Progenitor cell of endocrine pancreas (in vitro differentiated cells): ENCODE results near the gene PSAPL1. TPM values are rescaled to one million over a fixed set of nuclear protein-coding genes. Genes with fewer than 3 reads are reported as not detected.

Experiments used
- DNase-seq: peaks from one replicate; pipeline ENCODE4 v3.0.0; 2021; ENCODE audit warnings: low spot score; ENCODE audit not compliant: unreplicated experiment
- H3K27ac Mint-ChIP-seq: 2 replicates; pipeline ENCODE4 v1.8.0; 2021; ENCODE audit warnings: mild to moderate bottlenecking, moderate library complexity, mixed read lengths
- H3K27me3 Mint-ChIP-seq: 2 replicates; pipeline ENCODE4 v1.8.0; 2021; ENCODE audit warnings: mixed read lengths
- H3K36me3 Mint-ChIP-seq: 2 replicates; pipeline ENCODE4 v1.8.0; 2022; ENCODE audit warnings: mixed read lengths; ENCODE audit not compliant: insufficient read depth
- H3K4me1 Mint-ChIP-seq: 2 replicates; pipeline ENCODE4 v1.8.0; 2021; ENCODE audit warnings: low read depth, mixed read lengths
- H3K4me3 Mint-ChIP-seq: 2 replicates; pipeline ENCODE4 v1.8.0; 2021; ENCODE audit warnings: low read depth, mild to moderate bottlenecking, moderate library complexity, mixed read lengths
- H3K9me3 Mint-ChIP-seq: 2 replicates; pipeline ENCODE4 v1.8.0; 2021; ENCODE audit warnings: low read depth, mixed read lengths
- CTCF ChIP-seq: fragments of 200-600 bp; sonication (generic); IDR thresholded peaks from one replicate; pipeline ENCODE4 v1.5.0; 2021; ENCODE audit warnings: antibody characterized with exemption, mild to moderate bottlenecking; ENCODE audit not compliant: unreplicated experiment
- total RNA-seq: library from RNA; stranded (reverse); gene quantifications from 2 replicates; pipeline ENCODE4 v1.2.1, GENCODE V29; 2021

PSAPL1 gene
- total RNA-seq, 1 donor from 2014 or later = 0.14 TPM

DNA sequence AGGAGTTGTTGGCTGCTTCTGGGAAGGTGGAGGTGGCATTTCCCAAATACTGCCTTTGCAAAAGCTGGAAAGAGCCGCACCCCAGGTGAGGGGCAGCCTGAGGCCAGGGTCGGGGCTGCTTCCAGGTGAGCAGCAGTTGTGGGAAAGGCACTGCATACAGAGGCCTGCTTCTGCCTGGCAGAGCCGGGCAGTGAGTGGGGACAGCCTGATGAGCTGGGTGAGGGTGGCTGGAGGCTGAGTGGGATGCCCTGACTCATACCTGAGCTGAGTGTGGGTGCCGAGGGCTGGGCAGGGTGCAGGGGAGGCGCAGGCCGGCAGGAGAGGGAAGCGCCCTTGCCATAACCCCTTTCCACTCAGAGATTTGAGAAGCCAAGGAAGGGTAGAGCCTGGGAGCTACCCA lies 6.5 kb upstream of the PSAPL1 start:
- Mint-ChIP-seq H3K4me1 (peaks cover 6% of the 10 kb centered on the region), H3K27me3 (peaks cover 4% of the 10 kb centered on the region), H3K9me3 (peaks cover 12% of the 10 kb centered on the region), H3K4me3 (no peak overlapping the region), H3K36me3 (peaks cover 2% of the 10 kb centered on the region), H3K27ac (no peak overlapping the region)
- no peak for DNase-seq
- TF ChIP-seq CTCF = no peak

- Mint-ChIP-seq H3K36me3 (peaks cover 2% of the 10 kb centered on the region), H3K27ac (no peak overlapping the region), H3K9me3 (peaks cover 12% of the 10 kb centered on the region), H3K27me3 (peaks cover 4% of the 10 kb centered on the region), H3K4me3 (no peak overlapping the region), H3K4me1 (peaks cover 18% of the 10 kb centered on the region)
- no peak for TF ChIP-seq CTCF
- no peak for DNase-seq
Observed at GRCh38 chr4:7439699-7440098, 5.0 kb upstream of the PSAPL1 start.

DNA sequence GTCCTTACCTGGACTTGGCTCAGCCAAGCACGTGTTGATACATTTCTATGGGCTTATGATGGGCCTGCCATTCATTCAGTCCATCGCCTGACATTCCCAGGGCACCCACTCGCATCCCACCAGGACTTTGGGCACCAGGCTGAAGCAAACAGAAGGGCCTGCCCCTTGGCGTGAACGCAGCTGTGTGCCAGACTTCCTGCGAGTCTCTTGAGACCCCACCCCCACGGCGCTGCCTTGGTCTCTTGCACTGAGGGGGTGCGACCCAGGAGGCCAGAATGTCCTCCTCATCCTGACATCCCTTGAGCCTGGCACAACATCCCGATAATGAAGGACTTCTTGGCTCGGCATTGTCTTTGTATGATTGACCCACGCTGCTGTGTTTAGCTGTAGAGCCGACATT lies 1.5 kb upstream of the PSAPL1 start:
- TF ChIP-seq CTCF = no peak
- Mint-ChIP-seq H3K27me3 (peaks cover 4% of the 10 kb centered on the region), H3K4me3 (no peak overlapping the region), H3K36me3 (peaks cover 2% of the 10 kb centered on the region), H3K27ac (no peak overlapping the region), H3K9me3 (peaks cover 12% of the 10 kb centered on the region), H3K4me1 (peaks cover 15% of the 10 kb centered on the region)
- no peak for DNase-seq

GRCh38 chr4:7435471-7436061 lies 836 bp upstream of the PSAPL1 start:
- Mint-ChIP-seq H3K9me3 (peaks cover 12% of the 10 kb centered on the region), H3K27ac (peak overlapping the region; percentile 42), H3K4me1 (peaks cover 15% of the 10 kb centered on the region), H3K4me3 (no peak overlapping the region), H3K27me3 (peaks cover 4% of the 10 kb centered on the region), H3K36me3 (peaks cover 2% of the 10 kb centered on the region)
- no peak for TF ChIP-seq CTCF
- DNase-seq = no peak

- DNase-seq = no peak
- peaks cover 20% of the 10 kb centered on the region for H3K4me1 Mint-ChIP-seq
- no peak for TF ChIP-seq CTCF
Observed at GRCh38 chr4:7434141-7434765, 477 bp downstream of the PSAPL1 start.

More at GRCh38 chr4:7434141-7434765, 477 bp downstream of the PSAPL1 start:
- H3K9me3 Mint-ChIP-seq = peaks cover 8% of the 10 kb centered on the region
- no peaks in the 10 kb centered on the region for H3K36me3 Mint-ChIP-seq
- H3K4me3 Mint-ChIP-seq = no peak overlapping the region
- peaks cover under 1% of the 10 kb centered on the region for H3K27me3 Mint-ChIP-seq
- no peak overlapping the region for H3K27ac Mint-ChIP-seq
